Eye (tissue), 1 donor: Measurements from ENCODE around the gene CPSF7.
A peak's percentile ranks its signal among the peaks of the same experiment; 100 is the strongest.
"Not testable (repeated sequence)": the region's sequence is repeated elsewhere in the genome, so short reads cannot be mapped to it uniquely, and the experiment has no call there.

Experiments
- DNase-seq: peaks from one replicate; pipeline ENCODE4 v3.0.0-alpha.2; 2015

Gene CPSF7, protein sequence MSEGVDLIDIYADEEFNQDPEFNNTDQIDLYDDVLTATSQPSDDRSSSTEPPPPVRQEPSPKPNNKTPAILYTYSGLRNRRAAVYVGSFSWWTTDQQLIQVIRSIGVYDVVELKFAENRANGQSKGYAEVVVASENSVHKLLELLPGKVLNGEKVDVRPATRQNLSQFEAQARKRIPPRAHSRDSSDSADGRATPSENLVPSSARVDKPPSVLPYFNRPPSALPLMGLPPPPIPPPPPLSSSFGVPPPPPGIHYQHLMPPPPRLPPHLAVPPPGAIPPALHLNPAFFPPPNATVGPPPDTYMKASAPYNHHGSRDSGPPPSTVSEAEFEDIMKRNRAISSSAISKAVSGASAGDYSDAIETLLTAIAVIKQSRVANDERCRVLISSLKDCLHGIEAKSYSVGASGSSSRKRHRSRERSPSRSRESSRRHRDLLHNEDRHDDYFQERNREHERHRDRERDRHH

GRCh38 chr11:61429691-61430582, at the start of gene CPSF7, which contains the start of gene SDHAF2:
Gene CPSF7, minus strand, starts transcription at chr11:61429975. Its CDS starts 740 bp downstream, at chr11:61429235.
Gene SDHAF2, plus strand, starts transcription at chr11:61430124. Its CDS starts 23 bp downstream, at chr11:61430147.
- DNase-seq = peak; percentile 97

GRCh38 chr11:61477727-61478148, 48.0 kb upstream of the CPSF7 start:
- DNase-seq = peak; percentile 79

DNA sequence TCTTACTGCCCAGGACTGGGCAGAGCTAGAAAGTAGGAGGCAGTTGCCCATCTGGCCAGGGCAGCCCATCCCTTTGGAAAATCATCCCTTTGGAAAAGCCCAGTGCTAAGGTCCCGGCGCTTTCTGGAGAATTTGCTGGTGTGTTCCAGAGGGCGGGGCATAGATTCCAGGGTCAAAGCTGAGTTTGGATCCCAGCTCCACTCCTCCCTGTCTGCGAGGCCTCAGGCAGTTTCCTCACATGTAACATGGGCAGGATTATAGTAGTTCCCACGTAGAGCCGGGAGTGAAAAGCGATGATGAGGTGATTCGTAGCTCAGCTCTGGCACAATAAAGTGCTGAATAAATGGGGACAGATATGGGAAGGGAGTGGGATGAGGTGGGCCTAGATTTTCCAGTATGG, 47.4 kb upstream of the CPSF7 start:
- no peak for DNase-seq

- DNase-seq = no peak
Observed at GRCh38 chr11:61476371-61476770, 46.6 kb upstream of the CPSF7 start.

DNA sequence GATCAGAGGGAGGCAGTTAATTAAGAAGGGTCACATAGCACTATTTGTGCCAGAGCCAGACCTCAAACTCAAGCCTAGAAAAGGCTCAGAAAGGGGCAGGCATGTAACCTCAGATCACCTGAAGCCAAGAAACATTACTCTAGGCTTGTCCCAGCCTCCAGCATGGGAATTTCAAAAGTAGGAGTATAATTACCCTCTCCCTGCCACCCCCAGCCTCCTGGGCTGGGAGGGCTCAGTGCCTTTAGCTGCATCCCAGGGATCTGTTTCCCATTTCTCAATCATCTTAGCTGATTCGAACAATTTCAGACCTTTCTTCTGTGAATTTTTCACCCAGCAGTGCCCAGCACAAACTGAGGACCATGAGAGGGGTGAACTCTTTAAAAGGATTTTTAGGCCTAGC, 45.7 kb upstream of the CPSF7 start:
- no peak for DNase-seq

GRCh38 chr11:61474013-61474643, 44.4 kb upstream of the CPSF7 start:
- no peak for DNase-seq

DNA sequence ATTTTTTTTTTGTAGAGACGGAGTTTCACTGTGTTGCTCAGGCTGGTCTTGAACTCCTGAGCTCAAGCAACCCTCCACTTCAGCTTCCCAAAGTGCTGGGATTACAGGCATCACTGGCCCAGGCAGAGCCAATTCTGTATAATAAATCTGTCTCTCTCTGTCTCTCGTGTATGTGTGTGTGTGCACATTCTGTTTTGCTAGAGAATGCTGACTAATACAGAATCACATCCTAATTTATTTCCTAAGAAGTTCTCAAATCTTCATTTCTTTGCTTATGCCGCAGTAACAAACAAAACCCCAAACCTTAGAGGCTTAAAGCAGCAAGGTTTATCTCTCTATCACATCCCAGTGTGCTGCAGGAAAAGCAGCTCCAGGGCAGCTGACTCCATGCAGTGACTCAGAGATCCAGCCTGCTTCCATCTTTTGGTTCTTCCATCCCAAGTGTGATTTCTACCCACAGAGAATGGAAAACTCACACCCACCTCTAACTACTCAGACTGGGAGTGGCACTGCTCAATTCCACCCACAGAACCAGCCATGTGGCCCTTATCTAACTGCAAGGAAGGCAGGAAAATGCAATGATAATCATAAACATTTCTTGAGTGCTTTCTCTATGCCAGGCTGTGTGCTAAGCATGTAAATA, 43.7 kb upstream of the CPSF7 start:
- DNase-seq = no peak

DNA sequence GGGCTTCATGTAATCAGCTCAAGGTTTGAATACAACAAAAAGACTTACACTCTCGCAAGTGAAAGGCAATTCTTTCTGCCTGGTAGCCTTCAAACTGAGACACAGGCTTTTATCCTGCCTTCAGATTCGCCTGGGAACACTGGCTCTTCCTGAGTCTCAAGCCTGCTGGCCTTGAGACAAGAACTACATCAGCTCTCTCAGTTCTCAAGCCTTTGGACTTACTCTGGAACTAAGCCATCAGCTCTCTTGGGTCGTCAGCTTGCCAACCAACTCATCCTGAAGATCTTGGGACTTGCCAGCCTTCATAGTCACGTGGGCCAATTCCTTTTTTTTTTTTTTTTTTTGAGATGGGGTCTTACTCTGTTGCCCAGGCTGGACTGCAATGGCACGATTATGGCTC, 43.1 kb upstream of the CPSF7 start:
- no peak for DNase-seq

- no peak for DNase-seq
Observed at GRCh38 chr11:61472282-61472681, 42.5 kb upstream of the CPSF7 start.

DNA sequence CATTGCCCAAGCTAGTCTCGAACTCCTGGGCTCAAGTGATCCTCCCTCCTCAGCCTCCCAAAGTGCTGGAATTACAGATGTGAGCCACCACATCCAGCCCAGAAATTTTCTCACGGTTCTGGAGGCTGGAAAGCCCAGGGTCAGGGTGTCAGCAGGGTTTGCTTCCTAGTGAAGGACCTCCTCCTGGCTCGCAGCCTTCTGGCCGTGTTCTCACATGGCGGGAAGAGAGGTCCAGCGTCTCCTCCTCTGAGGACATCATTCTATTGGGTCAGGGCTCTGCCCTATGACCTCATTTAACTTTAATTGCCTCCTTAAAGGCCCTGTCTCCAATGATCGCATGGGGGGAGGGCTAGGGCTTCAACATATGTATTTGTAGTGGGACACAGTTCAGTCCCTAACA, 38.2 kb upstream of the CPSF7 start:
- no peak for DNase-seq

GRCh38 chr11:61467602-61468001, 37.8 kb upstream of the CPSF7 start:
- not testable (repeated sequence) for DNase-seq

- DNase-seq = no peak
Observed at GRCh38 chr11:61460986-61461385, 31.2 kb upstream of the CPSF7 start.

DNA sequence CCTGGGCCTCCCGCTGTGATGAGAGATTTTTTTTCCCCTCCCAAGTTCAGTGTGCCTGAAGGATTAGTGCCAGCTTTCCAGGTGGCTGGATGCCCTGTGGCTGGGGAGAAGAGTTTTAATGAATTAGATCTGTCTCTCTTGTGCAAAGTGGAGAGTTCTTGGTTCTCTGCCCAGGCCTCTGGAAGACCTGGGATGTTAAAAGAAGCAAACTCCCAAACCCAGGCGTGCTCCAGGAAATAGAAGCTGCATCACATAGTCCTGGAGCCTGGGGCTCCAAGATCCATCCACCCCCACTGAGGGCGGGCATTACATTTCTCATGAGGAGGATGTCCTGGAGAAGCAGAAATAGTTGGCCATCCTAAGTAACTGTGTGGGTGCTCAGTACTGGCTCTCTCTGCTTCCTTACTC, 30.7 kb upstream of the CPSF7 start:
- no peak for DNase-seq

- DNase-seq = no peak
Observed at GRCh38 chr11:61454520-61454919, 24.7 kb upstream of the CPSF7 start.

DNA sequence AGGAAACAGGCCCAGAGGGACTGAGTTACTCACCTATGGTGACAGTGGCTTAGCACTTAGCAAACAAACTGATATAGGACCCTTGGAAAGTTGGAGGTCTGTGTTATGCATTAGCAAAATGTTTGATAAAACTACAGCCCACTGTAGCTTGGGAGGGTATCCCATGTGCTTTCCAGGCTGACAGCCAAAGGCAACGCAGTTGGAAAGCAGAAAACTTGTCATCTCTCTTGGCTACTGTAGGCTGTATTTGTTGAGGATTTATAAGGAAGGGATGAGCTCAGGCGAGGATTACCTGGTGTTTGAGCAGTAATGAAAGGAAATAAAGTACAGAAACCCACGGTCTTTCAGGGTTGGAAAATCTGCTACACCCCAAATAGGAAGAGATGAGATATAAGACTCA, 23.9 kb upstream of the CPSF7 start:
- DNase-seq = no peak

DNA sequence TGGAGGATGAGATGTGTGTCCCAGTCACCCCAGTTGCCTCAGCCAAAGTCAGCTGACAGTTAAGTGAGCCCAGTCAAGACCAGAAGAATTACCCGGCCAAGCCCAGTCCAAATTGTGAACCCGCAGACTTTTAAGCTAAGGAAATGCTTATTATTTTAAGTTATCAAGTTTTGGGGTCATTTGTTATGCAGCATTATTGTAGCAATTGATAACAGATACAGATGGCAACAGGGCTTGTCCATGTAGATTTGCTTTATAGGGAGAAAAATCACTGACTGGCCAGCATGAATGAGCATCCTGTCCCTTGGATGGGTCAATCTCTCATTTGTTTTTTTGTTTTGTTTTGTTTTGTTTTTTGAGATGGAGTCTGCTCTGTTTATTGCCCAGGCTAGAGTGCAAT, 23.1 kb upstream of the CPSF7 start:
- DNase-seq = no peak

GRCh38 chr11:61448552-61448927, 18.8 kb upstream of the CPSF7 start:
- DNase-seq = no peak

DNA sequence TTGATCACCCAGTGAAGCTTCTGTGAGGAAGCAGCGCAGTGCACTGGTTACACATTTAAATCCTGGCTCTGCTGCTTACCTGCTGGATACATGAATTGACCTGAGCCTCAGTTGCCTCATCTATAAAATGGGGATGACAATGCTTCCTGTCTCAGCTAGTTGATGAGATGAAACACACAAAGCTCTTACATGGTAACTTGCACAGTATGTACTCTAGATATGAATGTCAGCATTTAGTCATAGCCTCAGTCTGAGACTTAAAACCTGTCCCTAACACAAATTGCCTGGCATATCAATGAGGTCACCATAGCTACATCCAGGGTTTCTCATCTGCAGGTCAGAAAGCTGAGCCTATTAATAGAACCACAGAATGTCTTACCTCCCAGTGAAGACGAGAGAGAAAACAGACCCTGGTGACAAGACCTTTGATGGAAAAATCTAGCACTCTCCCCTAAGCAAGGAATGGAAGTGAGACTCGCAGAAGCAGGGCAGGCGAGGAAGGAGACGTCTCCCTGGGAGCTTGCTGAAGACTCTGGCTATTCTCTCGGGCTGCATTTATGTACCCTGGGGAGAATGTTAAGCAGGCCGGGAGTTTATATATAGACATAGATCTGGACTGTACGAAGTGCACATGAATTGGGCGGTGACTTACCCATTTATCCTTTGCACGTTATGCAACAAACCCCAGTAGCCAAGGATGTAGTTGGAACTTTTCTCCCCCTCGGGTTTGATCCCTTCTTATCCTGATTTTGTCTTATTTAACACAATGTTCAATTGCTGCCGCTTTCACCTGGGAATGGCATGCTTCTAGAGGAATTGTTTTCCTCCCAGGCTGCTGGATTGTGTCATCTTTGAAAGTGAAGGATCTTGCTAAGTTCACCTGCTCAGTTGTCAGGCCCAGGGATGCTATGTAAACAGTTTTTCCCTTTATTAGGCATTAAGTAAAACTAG, 18.1 kb upstream of the CPSF7 start:
- DNase-seq = no peak

DNA sequence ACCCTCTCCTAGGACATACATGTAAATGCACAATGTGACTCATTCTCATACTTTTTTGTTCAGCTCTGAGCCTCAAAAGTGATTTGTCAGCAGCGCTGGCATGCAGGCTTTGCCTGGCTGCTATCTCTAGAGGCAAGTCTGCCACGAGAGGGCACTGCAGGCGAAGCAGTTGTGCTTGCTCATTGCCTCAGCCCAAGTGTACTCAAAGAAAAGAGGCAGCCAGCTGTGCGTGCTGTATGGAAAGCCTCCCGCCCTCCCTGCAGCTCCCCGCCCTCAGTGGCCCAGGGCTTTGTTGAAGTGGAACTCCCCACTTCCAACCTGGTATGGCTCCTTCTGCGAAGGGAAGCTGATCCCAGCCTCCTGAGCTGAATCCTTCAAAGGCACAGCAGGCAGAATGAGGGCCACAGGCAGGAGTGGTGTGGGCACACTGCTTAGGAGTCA, 16.5 kb upstream of the CPSF7 start:
- DNase-seq = peak; percentile 96

DNA sequence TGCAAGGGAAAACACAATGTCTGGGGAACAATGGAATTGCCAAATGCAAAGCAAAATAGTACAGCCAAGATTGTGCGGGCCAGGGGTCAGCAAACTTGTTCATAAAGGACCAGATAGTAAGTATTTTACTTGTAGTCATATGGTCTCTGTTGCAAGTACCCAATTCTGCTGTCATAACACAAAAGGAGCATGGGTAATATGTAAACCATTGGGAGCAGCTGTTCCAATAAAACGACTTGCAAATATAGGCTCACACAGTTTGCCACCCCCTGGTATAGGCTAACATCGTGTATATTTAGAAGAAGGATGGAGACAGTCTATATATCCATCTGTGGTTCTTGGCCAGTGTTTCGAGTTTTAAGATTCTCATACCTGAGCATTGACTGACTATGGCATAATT, 15.7 kb upstream of the CPSF7 start:
- no peak for DNase-seq

DNA sequence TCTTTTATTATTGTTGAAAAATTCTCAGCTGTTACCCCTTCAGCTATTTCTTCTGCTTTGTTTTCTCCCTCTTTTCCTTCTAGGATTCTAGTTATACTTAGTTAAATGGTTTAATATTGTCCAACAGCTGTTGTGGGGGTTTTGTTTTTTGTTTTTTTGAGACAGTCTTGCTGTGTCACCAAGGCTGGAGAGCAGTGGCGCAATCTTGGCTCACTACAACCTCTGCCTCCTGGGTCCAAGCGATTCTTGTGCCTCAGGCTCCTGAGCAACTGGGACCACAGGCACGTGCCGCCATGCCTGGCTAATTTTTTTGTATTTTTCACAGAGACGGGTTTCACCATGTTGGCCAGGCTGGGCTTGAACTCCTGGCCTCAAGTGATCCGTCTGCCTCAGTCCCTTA, 12.8 kb upstream of the CPSF7 start:
- DNase-seq = no peak

- no peak for DNase-seq
Observed at GRCh38 chr11:61439615-61440014, 9.8 kb upstream of the CPSF7 start.
